GM18867 (cell line): ENCODE measurements around the gene TBC1D16.
"Not testable (repeated sequence)": the region's sequence is repeated elsewhere in the genome, so short reads cannot be mapped to it uniquely, and the experiment has no call there.

Source experiments
- ATAC-seq: cut with Tn5 transposase; IDR thresholded peaks from one replicate; pipeline ENCODE4 v1.9.1; 2021; ENCODE audit warnings: mild to moderate bottlenecking, moderate library complexity; ENCODE audit not compliant: unreplicated experiment

TBC1D16 gene

DNA sequence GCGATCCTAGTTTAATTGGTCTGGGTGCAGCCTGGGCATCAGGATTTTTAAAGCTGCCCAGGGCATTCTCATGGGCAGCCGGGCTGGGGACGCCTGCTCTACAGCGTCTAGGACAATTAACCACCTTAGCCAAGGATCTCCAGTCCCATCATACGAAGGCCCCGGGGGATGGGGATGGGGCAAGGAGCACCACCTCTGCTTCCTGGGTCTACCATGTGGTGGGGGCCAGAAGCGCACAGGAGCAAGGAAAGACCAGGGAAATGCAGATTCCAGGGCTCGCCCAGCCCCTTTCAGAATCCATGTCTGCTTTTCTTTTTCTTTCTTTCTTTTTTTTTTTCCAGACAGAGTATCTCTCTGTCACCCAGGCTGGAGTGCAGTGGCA is 29.3 kb downstream of the TBC1D16 start:
- ATAC-seq, result no peak

DNA sequence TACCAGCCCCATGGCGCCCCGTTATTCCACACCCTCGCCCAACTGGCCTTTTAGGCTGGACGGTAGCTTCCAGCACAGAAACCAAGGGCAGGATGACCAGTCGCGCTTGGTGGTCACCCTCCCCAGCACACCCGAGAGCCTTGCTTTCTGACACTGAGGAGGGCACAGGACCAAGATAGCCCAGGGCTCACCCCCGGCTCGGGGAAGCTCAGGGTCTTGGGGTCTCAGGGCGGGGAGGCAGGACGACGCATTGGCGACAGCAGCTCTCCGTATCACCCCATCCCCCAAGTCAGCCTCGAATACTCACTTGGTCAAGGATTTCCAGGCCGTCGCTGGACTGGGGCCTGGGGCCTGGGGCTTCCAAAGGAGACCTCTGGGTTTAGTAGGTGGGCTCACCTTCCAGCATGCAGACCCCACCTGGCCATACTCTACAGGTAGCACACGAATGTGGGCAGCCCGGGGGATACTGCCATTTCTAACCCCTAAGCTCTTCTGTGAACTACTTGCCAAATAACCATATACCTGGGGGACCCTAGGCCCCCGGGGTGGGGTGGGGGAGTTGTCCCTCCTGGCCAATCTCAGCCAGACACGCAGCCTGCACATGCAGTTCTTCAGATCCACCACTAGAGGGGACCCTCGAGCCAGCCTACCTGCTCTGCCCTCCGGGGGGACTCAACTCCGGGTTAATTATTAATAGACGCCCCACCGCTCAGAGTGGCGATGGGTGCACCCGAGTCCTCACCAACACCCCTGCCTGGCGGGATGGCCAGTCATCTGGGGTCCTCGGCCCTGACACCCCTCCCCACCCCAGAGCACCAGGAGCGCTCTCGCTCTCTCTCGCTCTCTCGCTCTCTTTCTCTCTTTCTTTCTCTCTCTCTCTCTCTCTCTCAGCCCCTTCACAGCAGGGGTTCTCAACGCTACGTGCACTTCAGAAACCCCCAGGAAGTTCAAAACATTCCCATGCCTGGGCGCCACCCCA is 30.0 kb downstream of the TBC1D16 start:
- ATAC-seq, result no peak

DNA sequence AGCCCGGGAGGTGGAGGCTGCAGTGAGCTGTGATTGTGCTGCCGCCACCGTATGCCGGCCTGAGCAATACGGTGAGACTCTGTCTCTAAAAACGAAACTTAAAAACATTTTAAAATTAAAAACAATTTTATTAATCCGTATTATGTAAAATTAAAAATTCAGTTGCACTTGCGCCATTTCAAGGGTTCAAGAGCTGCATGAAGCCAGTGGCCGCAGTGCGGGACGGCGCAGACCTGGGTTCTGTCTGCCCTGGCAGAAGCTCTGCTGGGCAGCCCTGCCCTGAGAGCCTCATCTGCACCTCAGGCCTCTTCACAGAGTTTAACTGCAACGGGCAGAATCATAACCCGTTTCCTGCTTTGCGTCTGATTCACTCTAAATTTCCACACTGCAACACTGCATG is 31.7 kb downstream of the TBC1D16 start:
- no peak for ATAC-seq

GRCh38 chr17:80002690-80003490 is 32.8 kb downstream of the TBC1D16 start:
- ATAC-seq, result no peak

DNA sequence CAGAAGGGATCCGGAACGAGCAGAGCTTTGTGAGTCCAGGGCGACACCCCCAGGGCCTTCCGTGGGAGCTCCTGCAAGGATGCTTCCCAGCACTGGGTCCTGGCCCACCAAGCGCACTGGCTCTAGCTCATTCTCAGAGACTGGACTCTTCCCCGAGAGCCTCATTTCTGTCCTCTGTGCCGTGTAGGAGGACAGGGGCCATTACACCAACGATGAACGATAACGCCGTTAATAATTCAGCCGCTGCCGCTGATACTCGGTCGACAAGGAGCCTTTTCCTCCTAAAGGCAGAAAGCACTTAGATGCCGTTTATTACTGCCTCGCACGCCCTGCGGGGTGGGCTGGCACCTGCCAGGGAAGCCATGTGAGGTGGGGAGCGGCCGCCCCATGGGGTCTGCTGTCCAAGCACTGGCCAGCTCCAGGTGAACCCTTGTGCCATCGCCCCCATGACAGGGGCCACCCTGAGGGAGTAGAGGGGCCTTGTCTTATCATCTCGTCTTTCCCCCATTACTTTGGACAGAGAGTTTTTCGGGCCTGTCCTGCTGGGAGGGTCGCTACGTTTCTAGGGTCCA is 33.5 kb downstream of the TBC1D16 start:
- ATAC-seq, result no peak

- no peak for ATAC-seq
Observed at GRCh38 chr17:80000981-80001775, 34.5 kb downstream of the TBC1D16 start.

- no peak for ATAC-seq
Observed at GRCh38 chr17:80000136-80000535, 35.5 kb downstream of the TBC1D16 start.

- ATAC-seq, result no peak
Observed at GRCh38 chr17:79997011-79997660, 38.5 kb downstream of the TBC1D16 start.

DNA sequence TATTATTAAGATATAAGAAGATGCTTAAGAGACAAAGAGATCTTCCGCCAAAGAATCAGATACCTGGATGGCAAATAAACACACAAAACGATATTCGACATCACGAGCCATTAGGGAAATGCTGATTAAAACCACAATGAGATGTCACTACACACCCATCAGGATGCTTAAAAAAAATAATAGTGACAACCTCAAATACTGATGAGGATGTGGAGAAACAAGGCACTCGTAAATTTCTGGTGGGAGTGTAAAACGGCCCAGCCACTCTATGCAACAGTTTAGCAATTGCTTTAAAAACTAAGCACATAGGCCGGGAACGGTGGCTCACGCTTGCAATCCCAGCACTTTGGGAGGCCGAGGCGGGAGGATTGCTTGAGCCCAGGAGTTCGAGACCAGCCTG is 39.4 kb downstream of the TBC1D16 start:
- no peak for ATAC-seq

GRCh38 chr17:79995696-79996095 is 40.0 kb downstream of the TBC1D16 start:
- ATAC-seq, result no peak

DNA sequence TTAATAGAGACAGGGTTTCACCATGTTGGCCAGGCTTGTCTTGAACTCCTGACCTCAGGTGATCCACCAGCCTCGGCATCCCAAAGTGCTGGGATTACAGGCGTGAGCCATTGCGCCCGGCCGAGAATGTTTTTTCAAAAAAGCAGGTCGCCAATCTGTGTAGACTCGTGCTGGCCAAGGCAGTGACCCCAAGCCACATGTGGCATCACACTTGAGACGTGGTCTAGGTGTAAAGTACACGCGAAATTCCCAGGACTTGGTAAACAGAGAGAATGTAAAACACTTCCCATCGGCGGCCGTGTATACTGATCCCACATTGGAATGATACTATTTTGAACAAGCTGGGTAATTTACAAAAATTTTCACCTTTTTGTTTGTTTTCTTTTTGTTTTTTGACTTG is 41.1 kb downstream of the TBC1D16 start:
- ATAC-seq, result no peak

- ATAC-seq, result not testable (repeated sequence)
Observed at GRCh38 chr17:79994228-79994569, 41.5 kb downstream of the TBC1D16 start.

DNA sequence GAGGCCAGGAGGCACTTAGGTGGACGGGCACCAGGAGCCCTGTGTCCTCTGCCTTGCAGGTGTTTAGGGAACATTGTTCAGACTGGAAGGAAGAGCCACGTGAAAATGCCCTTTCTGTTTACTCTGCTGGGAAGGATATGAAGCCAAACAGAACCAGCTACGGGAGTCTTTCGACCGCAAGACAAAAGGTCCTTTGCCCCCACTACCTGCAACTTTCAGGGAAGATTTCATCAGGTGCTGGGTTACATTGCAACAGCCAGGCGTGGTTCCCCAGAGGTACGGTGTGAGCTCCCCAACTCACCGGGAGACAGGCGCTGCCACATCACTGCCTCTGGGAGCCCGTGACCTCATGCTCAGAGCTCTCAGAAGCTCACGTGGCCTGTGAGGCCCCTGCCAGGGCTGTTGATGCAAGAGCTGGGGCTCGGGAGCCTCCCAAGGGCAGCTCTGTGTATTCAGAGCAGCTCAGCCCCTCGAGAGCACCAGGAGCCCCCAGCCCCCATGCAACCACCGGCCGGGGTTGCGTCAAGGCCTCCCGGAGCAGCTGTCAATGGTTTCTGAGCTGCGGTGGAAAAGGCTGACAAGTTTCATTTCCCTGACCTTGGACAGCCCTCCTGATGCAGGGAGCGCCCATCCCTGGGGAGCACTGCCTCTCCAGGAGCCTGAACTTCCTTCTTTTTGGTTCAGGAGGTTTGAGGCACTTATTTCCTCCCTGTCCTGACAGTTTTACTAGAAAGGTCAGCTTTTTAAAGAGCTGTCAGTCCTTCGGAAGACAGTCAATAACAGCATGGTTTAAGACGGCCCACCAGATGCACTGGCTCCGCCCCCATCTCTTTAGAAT is 42.1 kb downstream of the TBC1D16 start:
- no peak for ATAC-seq

- no peak for ATAC-seq
Observed at GRCh38 chr17:79992649-79993389, 42.9 kb downstream of the TBC1D16 start.

DNA sequence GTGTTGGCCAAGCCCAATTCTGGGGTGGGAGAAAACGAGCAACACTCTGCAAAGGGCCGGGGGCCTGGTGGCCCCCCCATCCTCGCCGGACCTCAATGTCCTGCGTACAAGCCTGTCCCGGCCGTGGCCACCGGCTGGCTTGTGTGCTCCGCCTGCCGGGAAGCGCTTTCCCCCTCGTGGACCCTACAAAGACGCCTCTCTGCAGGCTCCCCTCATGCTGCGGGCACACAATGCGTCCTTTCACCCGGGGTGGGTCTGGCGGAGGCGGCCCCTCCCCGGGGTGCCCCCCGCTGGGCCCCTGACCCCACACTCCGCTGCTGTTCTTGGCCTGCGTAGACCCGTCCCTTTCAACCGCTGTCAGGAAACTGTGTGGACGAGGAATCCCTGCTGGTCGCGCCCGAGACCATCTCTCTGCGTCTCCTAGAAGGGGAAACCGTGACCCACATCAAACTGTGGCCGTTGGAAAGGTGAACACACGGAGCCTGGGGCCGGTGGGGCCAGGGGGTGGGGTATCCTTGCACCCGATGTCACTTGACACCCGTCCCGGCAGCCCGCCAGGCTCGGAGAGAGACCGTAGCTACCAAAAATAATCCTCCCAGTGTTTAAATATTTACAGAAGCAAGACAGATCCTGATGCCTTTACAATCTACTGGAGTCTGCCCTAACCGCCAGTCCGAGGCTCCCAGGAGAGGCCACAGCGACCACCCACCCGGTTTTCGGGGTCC is 43.6 kb downstream of the TBC1D16 start:
- no peak for ATAC-seq

GRCh38 chr17:79991140-79991923 is 44.3 kb downstream of the TBC1D16 start:
- no peak for ATAC-seq

DNA sequence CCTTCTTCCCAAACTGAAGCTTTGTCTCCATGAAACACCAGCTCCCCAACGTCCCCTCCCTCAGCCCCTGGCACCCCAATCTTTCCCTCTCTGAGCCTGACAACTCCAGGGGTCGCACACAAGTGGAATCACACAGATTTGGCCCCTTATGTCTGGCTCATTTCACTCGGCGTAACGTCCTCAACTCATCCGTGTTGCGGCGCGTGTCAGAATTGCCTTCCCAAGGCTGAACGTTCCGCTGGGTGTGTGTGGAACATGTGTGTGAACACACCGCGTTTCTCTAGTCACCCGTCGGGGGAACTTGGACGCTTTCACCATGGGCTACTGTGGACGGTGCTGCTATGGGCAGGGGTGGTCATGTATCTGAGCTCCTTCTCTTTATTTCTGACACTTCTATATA is 45.0 kb downstream of the TBC1D16 start:
- no peak for ATAC-seq
